ENCODE data around the gene MTLN.
"Not testable (repeated sequence)": the region's sequence is repeated elsewhere in the genome, so short reads cannot be mapped to it uniquely, and the experiment has no call there.

The MTLN gene

DNA sequence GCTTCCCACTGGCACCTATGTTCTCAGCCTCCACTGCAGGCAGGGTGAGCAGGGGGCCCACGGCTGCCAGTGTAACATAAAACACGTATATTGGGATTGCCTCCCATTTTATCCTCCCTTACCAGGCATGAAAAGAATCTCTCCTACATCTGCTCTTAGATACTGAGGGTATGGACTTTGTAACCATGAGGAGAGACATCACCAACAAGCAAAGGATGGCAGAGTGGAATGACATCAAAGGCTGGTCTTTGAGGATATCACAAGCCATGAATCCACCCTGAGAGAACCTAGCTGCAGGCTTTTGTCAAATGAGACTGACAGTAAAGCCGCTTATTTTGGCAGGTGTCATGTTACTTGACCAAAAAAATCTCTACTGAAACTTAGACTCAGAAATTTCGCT, 14.9 kb downstream of the MTLN start:
- DNase-seq = no peak

DNA sequence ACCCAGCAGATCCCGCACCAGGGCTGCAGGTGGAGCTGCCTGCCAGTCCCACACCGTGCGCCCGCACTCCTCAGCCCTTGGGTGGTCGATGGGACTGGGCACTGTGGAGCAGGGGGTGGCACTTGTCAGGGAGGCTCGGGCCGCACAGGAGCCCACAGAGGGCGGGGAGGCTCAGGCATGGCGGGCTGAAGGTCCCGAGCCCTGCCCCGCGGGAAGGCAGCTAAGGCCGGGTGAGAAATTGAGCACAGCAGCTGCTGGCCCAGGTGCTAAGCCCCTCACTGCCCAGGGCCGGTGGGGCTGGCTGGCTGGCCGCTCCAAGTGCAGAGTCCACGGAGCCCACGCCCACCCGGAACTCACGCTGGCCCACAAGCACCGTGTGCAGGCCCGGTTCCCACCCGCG, 22.2 kb downstream of the MTLN start:
- DNase-seq = not testable (repeated sequence)

GRCh38 chr2:110182449-110182848, 29.9 kb downstream of the MTLN start:
- DNase-seq = no peak

- DNase-seq = no peak
Observed at GRCh38 chr2:110180036-110180435, 32.3 kb downstream of the MTLN start.

- no peak for DNase-seq
Observed at GRCh38 chr2:110173523-110173922, 38.8 kb downstream of the MTLN start.

DNA sequence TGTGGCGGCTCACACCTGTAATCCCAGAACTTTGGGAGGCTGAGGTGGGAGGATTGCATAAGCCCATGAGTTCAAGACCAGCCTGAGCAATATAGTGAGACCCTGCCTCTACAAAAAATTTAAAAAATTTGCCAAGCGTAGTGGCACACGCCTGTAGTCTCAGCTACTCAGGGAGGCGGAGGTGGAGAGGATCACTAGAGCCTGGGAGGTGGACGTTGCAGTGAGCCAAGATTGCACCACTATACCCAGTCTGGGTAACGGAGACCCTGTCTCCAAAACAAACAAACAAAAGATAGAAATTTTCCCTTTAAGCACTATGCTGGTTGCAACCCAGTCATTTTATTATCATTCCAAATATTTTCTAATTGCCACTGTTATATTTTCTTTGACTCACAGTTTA, 39.8 kb downstream of the MTLN start:
- DNase-seq = no peak

DNA sequence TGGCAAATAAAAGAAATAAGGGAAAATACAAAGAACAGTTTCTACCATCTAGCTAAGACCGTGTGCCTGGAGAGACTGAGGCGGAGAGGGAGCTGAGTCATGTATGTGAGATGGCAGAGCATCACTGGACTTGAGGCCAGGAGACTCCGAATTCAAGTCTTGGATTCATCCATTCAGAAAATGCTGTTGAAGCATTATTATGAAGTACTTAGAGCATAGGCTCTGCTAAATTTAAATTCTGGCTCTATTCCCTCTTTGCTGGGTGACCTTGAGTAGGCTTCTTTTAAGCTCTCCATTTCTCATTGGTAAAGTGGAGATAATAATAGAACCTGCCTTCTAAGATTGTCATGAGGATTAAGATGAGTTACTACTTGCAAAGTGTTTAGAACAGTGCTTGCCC, 42.2 kb downstream of the MTLN start:
- no peak for DNase-seq

- DNase-seq = no peak
Observed at GRCh38 chr2:110167326-110168000, 44.9 kb downstream of the MTLN start.

GRCh38 chr2:110166266-110166665, 46.1 kb downstream of the MTLN start:
- no peak for DNase-seq

All from NCI-H1694 treated with DMSO at 0.1 percent for 48 hours (cell line).